ENCODE data around the gene GAGE10. TPM values are rescaled to one million over a fixed set of nuclear protein-coding genes. Genes with fewer than 3 reads are reported as not detected.

The GAGE10 gene
- total RNA-seq, 1 donor from 2014 or later = not detected

Other genes starting within 250 kb of the GAGE10 start
- 6.3 and 8.2 TPM in 2 replicates for gene CCDC120, start 244.6 kb upstream of the GAGE10 start, total RNA-seq
- 44.4 and 52.8 TPM in 2 replicates for gene PRAF2, start 229.6 kb upstream of the GAGE10 start, total RNA-seq
- 54.9 TPM in 2 replicates for gene WDR45, start 223.8 kb upstream of the GAGE10 start, total RNA-seq
- gene GPKOW, start 179.9 kb upstream of the GAGE10 start, total RNA-seq = 15.6 and 16.9 TPM in 2 replicates
- gene MAGIX, start 140.9 kb upstream of the GAGE10 start, total RNA-seq = 0.96 and 1.2 TPM in 2 replicates
- gene PLP2, start 131.7 kb upstream of the GAGE10 start, total RNA-seq = 109 TPM in 2 replicates
- 13.9 and 14.2 TPM in 2 replicates for gene PRICKLE3, start 117.3 kb upstream of the GAGE10 start, total RNA-seq
- gene SYP, start 103.5 kb upstream of the GAGE10 start, total RNA-seq = 1.6 and 1.9 TPM in 2 replicates
- not detected in 2 replicates for gene CACNA1F, start 70.3 kb upstream of the GAGE10 start, total RNA-seq
- 11.7 and 12.3 TPM in 2 replicates for gene CCDC22, start 68.2 kb upstream of the GAGE10 start, total RNA-seq
- 0.09 and 0.12 TPM in 2 replicates for gene FOXP3, start 38.9 kb upstream of the GAGE10 start, total RNA-seq
- gene PPP1R3F, start 33.9 kb upstream of the GAGE10 start, total RNA-seq = 5.6 and 6.6 TPM in 2 replicates
- not detected in 2 replicates for gene GAGE12J, start 18.4 kb downstream of the GAGE10 start, total RNA-seq
- gene GAGE13, start 27.9 kb downstream of the GAGE10 start, total RNA-seq = not detected in 2 replicates
- gene GAGE12C, start 228.5 kb downstream of the GAGE10 start, total RNA-seq = not detected in 2 replicates
- not detected in 2 replicates for gene GAGE12D, start 238.1 kb downstream of the GAGE10 start, total RNA-seq
- gene GAGE12E, start 247.6 kb downstream of the GAGE10 start, total RNA-seq = not detected in 2 replicates

All from astrocyte (in vitro differentiated cells and primary cell).